CD14-positive monocyte (primary cell): ENCODE data around the gene STAT3. TPM values are rescaled to one million over a fixed set of nuclear protein-coding genes. Genes with fewer than 3 reads are reported as not detected.
A peak's percentile ranks its signal among the peaks of the same experiment; 100 is the strongest.
"Not testable (repeated sequence)": the region's sequence is repeated elsewhere in the genome, so short reads cannot be mapped to it uniquely, and the experiment has no call there.

Source experiments
- DNase-seq, 3 donors: peaks; one replicate each; pipeline ENCODE4 v3.0.0-alpha.2; 2011 to 2022
- H2AFZ ChIP-seq: 2 replicates; pipeline ENCODE4 v1.6.0; 2012; ENCODE audit warnings: mild to moderate bottlenecking, low read depth, low read length, inconsistent platforms; ENCODE audit not compliant: insufficient read depth, poor library complexity, severe bottlenecking
- H3K27ac ChIP-seq, 2 donors: 1 replicate in 1 of 2; 2 replicates in 1 of 2; pipeline ENCODE4 v1.5.1; 2012 to 2013; ENCODE audit warnings: low read length in 2 of 2, control low read depth in 1 of 2, inconsistent platforms in 1 of 2, low read depth in 1 of 2, mild to moderate bottlenecking in 1 of 2
- H3K27me3 ChIP-seq, 2 donors: one replicate each; pipeline versions ENCODE4 v1.6.0 to v1.6.1; 2011 to 2013; ENCODE audit warnings: low read length in 2 of 2; ENCODE audit not compliant: control insufficient read depth in 2 of 2, insufficient read depth in 2 of 2
- H3K36me3 ChIP-seq, 2 donors: replicated peaks in 1 of 2; 1 replicate in 1 of 2; 2 replicates in 1 of 2; pipeline versions ENCODE4 v1.5.1 to v1.6.1; 2012 to 2013; ENCODE audit warnings: low read length in 2 of 2, control low read depth in 1 of 2, inconsistent platforms in 1 of 2, mild to moderate bottlenecking in 1 of 2; ENCODE audit not compliant: insufficient read depth in 2 of 2, control insufficient read depth in 1 of 2
- H3K4me1 ChIP-seq, 2 donors: 1 replicate in 1 of 2; 2 replicates in 1 of 2; pipeline versions ENCODE4 v1.5.1 to v1.6.1; 2012 to 2013; ENCODE audit warnings: low read length in 2 of 2, control low read depth in 1 of 2, inconsistent platforms in 1 of 2, mild to moderate bottlenecking in 1 of 2, moderate library complexity in 1 of 2; ENCODE audit not compliant: insufficient read depth in 2 of 2, control insufficient read depth in 1 of 2
- H3K4me2 ChIP-seq: replicated peaks from 2 replicates; pipeline ENCODE3; 2012; ENCODE audit warnings: low read length, moderate library complexity, mild to moderate bottlenecking; ENCODE audit not compliant: poor library complexity, severe bottlenecking; ENCODE audit errors: extremely low read depth
- H3K4me3 ChIP-seq, 3 experiments: fragments of 200-600 bp in 1 of 3; sonication (generic) in 1 of 3; replicated peaks in 1 of 3; 1 replicate in 2 of 3; 2 replicates in 1 of 3; pipeline ENCODE4 v1.5.1; 2011 to 2013; ENCODE audit warnings: low read length in 3 of 3, mild to moderate bottlenecking in 3 of 3, control low read depth in 2 of 3, low read depth in 2 of 3, inconsistent platforms in 1 of 3, moderate library complexity in 1 of 3
- H3K79me2 ChIP-seq: 2 replicates; pipeline ENCODE4 v1.6.0; 2012; ENCODE audit warnings: mild to moderate bottlenecking, control low read depth, inconsistent platforms, low read length, moderate library complexity; ENCODE audit not compliant: insufficient read depth
- H3K9ac ChIP-seq: 2 replicates; pipeline ENCODE4 v1.6.0; 2017; ENCODE audit warnings: low read length, mild to moderate bottlenecking; ENCODE audit not compliant: insufficient read depth, poor library complexity, severe bottlenecking
- H3K9me3 ChIP-seq, 2 donors: replicated peaks in 1 of 2; 1 replicate in 1 of 2; 2 replicates in 1 of 2; pipeline versions ENCODE4 v1.5.1 to v1.6.1; 2012 to 2013; ENCODE audit warnings: low read length in 2 of 2, control low read depth in 1 of 2; ENCODE audit not compliant: control insufficient read depth in 1 of 2, insufficient read depth in 1 of 2
- H4K20me1 ChIP-seq: 2 replicates; pipeline ENCODE4 v1.6.0; 2012; ENCODE audit warnings: mild to moderate bottlenecking, low read length, control low read depth, moderate library complexity; ENCODE audit not compliant: insufficient read depth
- H3K27ac Mint-ChIP-seq, 7 donors: one replicate each; pipeline ENCODE4 v1.8.0; 2020; ENCODE audit warnings: mild to moderate bottlenecking in 7 of 7, mixed read lengths in 7 of 7, moderate library complexity in 6 of 7, inconsistent platforms in 2 of 7
- H3K27me3 Mint-ChIP-seq, 3 donors: one replicate each; pipeline ENCODE4 v1.8.0; 2021 to 2022; ENCODE audit warnings: low read depth in 3 of 3, mild to moderate bottlenecking in 3 of 3, mixed read lengths in 3 of 3, moderate library complexity in 3 of 3, inconsistent platforms in 1 of 3
- H3K36me3 Mint-ChIP-seq, 2 donors: one replicate each; pipeline ENCODE4 v1.8.0; 2020; ENCODE audit warnings: mixed read lengths in 2 of 2, inconsistent platforms in 1 of 2, mild to moderate bottlenecking in 1 of 2
- H3K4me1 Mint-ChIP-seq: one replicate; pipeline ENCODE4 v1.8.0; 2020; ENCODE audit warnings: mild to moderate bottlenecking, mixed read lengths
- H3K4me3 Mint-ChIP-seq, 2 donors: one replicate each; pipeline ENCODE4 v1.8.0; 2020; ENCODE audit warnings: mild to moderate bottlenecking in 2 of 2, mixed read lengths in 2 of 2, moderate library complexity in 1 of 2
- H3K9me3 Mint-ChIP-seq, 7 donors: one replicate each; pipeline ENCODE4 v1.8.0; 2020 to 2022; ENCODE audit warnings: mixed read lengths in 7 of 7, mild to moderate bottlenecking in 6 of 7, moderate library complexity in 6 of 7, inconsistent platforms in 2 of 7
- WGBS: methylation state at CpG from one replicate; pipeline ENCODE4 v1.1.5; 2013; ENCODE audit warnings: missing lambda C conversion rate; ENCODE audit not compliant: insufficient coverage; 5-methylcytosine and 5-hydroxymethylcytosine counted together
- intact Hi-C, 2 donors: fragments of 100-400 bp; cut with micrococcal nuclease; formaldehyde crosslinking; loops; one replicate each; pipeline versions ENCODE4 v1.15.0 to v1.15.1; 2023
- polyA plus RNA-seq, 3 donors: library from polyadenylated mRNA; depleted of rRNA in 1 of 3; unstranded in 2 of 3; stranded (reverse) in 1 of 3; fragments of 300-500 nt in 2 of 3; fragments of >200 nt in 1 of 3; fragmentation: Illumina TruSeq in 2 of 3; gene quantifications; 1 replicate in 2 of 3; 2 replicates in 1 of 3; pipeline ENCODE4 v1.2.3, GENCODE V29; 2012 to 2021
- TF ChIP-seq, protein P1 (sequence below): fragments of 200-600 bp; IDR thresholded peaks from one replicate; pipeline ENCODE4 v1.8.0; 2022; ENCODE audit warnings: antibody characterized with exemption, mild to moderate bottlenecking

STAT3 gene
- polyA plus RNA-seq, 3 donors = 73.0 to 155 (median 110) TPM

DNA sequence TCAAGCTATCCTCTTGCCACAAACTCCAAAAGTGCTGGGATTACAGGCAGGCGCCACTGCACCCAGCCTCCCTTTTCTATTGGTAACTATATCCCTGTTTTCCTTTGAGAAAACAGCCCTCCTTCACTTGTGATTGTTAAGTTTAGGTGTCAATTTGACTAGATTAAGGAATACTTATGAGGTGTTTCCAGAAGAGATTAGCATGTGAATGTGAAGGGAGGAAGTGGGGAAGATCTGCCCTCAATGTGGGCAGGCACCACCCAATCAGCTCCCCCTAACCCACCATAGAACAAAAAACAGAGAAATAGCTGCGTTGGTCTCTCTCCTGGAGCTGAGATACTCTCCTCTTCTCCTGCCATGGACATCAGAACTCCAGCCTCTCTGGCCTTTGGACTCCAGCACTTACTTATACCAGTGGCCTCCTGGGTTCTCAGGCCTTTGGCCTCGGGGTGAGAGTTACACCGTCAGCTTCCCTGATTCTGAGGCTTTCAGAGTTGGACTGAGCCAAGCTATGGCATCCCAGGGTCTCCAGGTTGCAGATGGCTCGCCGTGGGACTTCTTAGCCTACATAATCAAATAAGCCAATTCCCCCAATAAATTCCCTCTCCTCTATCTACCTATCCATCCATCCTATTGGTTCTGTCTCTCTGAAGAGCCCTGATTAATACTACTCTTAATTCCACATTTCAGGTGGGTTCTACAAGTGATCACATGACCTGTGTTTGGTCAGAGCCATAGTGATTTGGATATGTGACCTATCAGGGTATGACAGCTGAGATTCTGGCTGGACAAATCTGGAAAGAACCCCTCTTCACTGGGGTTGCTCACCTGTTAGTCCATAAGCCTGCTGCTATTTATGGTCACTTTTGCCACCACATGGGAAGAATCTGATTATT lies 12.0 kb upstream of the STAT3 start:
- Histone ChIP-seq H3K9ac (no peak overlapping the region), H3K27ac (no peak overlapping the region), H3K79me2 (no peaks in the 10 kb centered on the region), H3K9me3 (no peaks in the 10 kb centered on the region), H4K20me1 (no peaks in the 10 kb centered on the region), H3K4me2 (no peak overlapping the region), H3K27me3 (peaks cover 0 to 7% of the 10 kb centered on the region in 2 donors), H3K4me3 (no peak overlapping the region), H3K36me3 (no peaks in the 10 kb centered on the region), H3K4me1 (no peaks in the 10 kb centered on the region), H2AFZ (no peak overlapping the region)
- TF ChIP-seq, protein P1, sequence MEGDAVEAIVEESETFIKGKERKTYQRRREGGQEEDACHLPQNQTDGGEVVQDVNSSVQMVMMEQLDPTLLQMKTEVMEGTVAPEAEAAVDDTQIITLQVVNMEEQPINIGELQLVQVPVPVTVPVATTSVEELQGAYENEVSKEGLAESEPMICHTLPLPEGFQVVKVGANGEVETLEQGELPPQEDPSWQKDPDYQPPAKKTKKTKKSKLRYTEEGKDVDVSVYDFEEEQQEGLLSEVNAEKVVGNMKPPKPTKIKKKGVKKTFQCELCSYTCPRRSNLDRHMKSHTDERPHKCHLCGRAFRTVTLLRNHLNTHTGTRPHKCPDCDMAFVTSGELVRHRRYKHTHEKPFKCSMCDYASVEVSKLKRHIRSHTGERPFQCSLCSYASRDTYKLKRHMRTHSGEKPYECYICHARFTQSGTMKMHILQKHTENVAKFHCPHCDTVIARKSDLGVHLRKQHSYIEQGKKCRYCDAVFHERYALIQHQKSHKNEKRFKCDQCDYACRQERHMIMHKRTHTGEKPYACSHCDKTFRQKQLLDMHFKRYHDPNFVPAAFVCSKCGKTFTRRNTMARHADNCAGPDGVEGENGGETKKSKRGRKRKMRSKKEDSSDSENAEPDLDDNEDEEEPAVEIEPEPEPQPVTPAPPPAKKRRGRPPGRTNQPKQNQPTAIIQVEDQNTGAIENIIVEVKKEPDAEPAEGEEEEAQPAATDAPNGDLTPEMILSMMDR = no peak
- H3K9me3 Mint-ChIP-seq = peaks cover 0 to 2% (median 0%) of the 10 kb centered on the region in 7 donors
- no peak overlapping the region for H3K4me3 Mint-ChIP-seq
- peaks cover 4% of the 10 kb centered on the region for H3K4me1 Mint-ChIP-seq
- H3K27ac Mint-ChIP-seq = no peak overlapping the region
- H3K27me3 Mint-ChIP-seq = peaks cover 8 to 17% (median 15%) of the 10 kb centered on the region in 3 donors
- no peak for DNase-seq
- no peaks in the 10 kb centered on the region for H3K36me3 Mint-ChIP-seq
- intact Hi-C loops = loop anchor here in 1 of 2 donors (5.0 kb wide), 1 partner anchor 38 kb away; no protein-coding TSS in a partner anchor
- WGBS = 78% methylated on average over 5 of the region's 6 CpGs

DNA sequence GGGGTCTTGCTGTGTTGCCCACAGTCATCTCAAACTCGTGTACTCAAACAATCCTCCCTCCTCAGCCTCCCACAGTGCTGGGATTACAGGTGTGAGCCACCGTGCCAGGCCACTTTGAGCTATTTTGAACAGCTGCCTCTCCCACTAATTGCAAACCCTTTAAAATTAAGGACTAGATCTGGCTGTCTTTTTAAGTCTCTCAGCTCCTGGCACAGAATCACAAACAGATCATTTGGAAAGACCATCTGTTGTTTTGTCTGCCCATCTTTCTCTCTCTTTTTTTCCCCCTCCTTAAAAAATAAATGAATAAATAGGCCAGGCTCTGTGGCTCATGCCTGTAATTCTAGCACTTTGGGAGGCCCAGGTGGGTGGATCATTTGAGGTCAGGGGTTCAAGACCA lies 10.9 kb upstream of the STAT3 start:
- intact Hi-C loops = no loop called here
- peaks cover 4% of the 10 kb centered on the region for H3K4me1 Mint-ChIP-seq

DNA sequence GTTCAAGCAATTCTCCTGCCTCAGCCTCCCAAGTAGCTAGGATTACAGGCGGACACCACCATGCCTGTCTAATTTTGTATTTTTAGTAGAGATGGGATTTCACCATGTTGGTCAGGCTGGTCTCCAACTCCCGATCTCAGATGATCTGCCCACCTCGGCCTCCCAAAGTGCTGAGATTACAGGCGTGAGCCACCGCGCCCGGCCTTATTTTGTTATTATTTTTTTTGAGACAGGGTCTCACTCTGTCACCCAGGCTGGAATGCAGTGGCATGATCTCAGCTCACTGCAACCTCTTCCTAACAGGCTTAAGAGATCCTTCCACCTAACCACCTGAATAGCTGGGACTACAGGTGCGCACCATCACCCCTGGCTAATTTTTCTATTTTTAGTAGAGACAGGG lies 7.4 kb upstream of the STAT3 start:
- H3K4me1 ChIP-seq, H3K4me2 ChIP-seq, H4K20me1 ChIP-seq, H3K4me3 ChIP-seq, intact Hi-C loops, DNase-seq, H3K9me3 Mint-ChIP-seq, H3K27ac ChIP-seq, H3K9me3 ChIP-seq, H3K9ac ChIP-seq, H3K27me3 ChIP-seq, H3K27me3 Mint-ChIP-seq, H2AFZ ChIP-seq, H3K36me3 Mint-ChIP-seq, H3K4me3 Mint-ChIP-seq, H3K4me1 Mint-ChIP-seq, H3K36me3 ChIP-seq, H3K79me2 ChIP-seq: not testable (repeated sequence)
- peak overlapping the region in 1 of 7 donors; percentile 25 for H3K27ac Mint-ChIP-seq
- 100% methylated on average over 1 of the region's 8 CpGs for WGBS

More for the DNA sequence above, 10.9 kb upstream of the STAT3 start:
- H3K27ac ChIP-seq = no peak overlapping the region
- no peak overlapping the region for H3K4me2 ChIP-seq
- H3K79me2 ChIP-seq = no peaks in the 10 kb centered on the region
- Mint-ChIP-seq H3K36me3 (no peaks in the 10 kb centered on the region), H3K27ac (no peak overlapping the region), H3K9me3 (no peaks in the 10 kb centered on the region), H3K4me3 (no peak overlapping the region), H3K27me3 (peaks cover 9 to 17% (median 14%) of the 10 kb centered on the region in 3 donors)
- no peak for DNase-seq
- H3K36me3 ChIP-seq = no peaks in the 10 kb centered on the region
- H3K27me3 ChIP-seq = peaks cover 0 to 7% of the 10 kb centered on the region in 2 donors
- H3K9me3 ChIP-seq = no peaks in the 10 kb centered on the region
- no peaks in the 10 kb centered on the region for H4K20me1 ChIP-seq
- H2AFZ ChIP-seq = no peak overlapping the region
- H3K4me1 ChIP-seq = no peaks in the 10 kb centered on the region
- no peak overlapping the region for H3K4me3 ChIP-seq
- 100% methylated on average over 2 of the region's 2 CpGs for WGBS
- H3K9ac ChIP-seq = no peak overlapping the region
- TF ChIP-seq, protein P1 = no peak
